Thymus (tissue), 11 donors: ENCODE results near the gene KCTD8. TPM values are rescaled to one million over a fixed set of nuclear protein-coding genes. Genes with fewer than 3 reads are reported as not detected.

Source experiments
- DNase-seq, 9 donors: peaks; one replicate each; pipeline ENCODE4 v3.0.0-alpha.2; 2013; ENCODE audit warnings: low spot score in 9 of 9, low read depth in 6 of 9, missing footprints in 1 of 9
- H3K27ac ChIP-seq, 2 donors: one replicate each; pipeline ENCODE4 v1.5.1; 2013; ENCODE audit warnings: control low read depth in 1 of 2, low read depth in 1 of 2, low read length in 1 of 2, mild to moderate bottlenecking in 1 of 2, moderate library complexity in 1 of 2
- H3K27me3 ChIP-seq, 2 donors: one replicate each; pipeline ENCODE4 v1.5.1; 2013; ENCODE audit warnings: low read length in 1 of 2; ENCODE audit not compliant: control insufficient read depth in 2 of 2, insufficient read depth in 1 of 2
- H3K36me3 ChIP-seq, 2 donors: one replicate each; pipeline ENCODE4 v1.5.1; 2013; ENCODE audit warnings: low read length in 1 of 2, mild to moderate bottlenecking in 1 of 2, moderate library complexity in 1 of 2; ENCODE audit not compliant: control insufficient read depth in 2 of 2, insufficient read depth in 2 of 2
- H3K4me1 ChIP-seq, 2 donors: one replicate each; pipeline ENCODE4 v1.5.1; 2013; ENCODE audit warnings: low read length in 2 of 2; ENCODE audit not compliant: control insufficient read depth in 2 of 2, insufficient read depth in 2 of 2
- H3K4me3 ChIP-seq, 2 donors: one replicate each; pipeline ENCODE4 v1.5.1; 2013; ENCODE audit warnings: low read length in 2 of 2, control low read depth in 1 of 2, mild to moderate bottlenecking in 1 of 2
- H3K9me3 ChIP-seq, 2 donors: one replicate each; pipeline ENCODE4 v1.5.1; 2013; ENCODE audit warnings: low read length in 1 of 2, mild to moderate bottlenecking in 1 of 2; ENCODE audit not compliant: control insufficient read depth in 2 of 2, insufficient read depth in 1 of 2
- WGBS: extraction: QIAGEN DNeasy Blood & Tissue Kit; methylation state at CpG from one replicate; pipeline ENCODE4 v1.1.7; 2013; 5-methylcytosine and 5-hydroxymethylcytosine counted together
- polyA plus RNA-seq: library from polyadenylated mRNA; stranded (reverse); fragments of 200-250 nt; gene quantifications from one replicate; pipeline ENCODE4 v1.2.3, GENCODE V29; 2013
- total RNA-seq: library from RNA; stranded (reverse); fragments of 120-200 nt; gene quantifications from one replicate; pipeline ENCODE4 v1.2.4, GENCODE V29; 2013
- donor health status: healthy.

Gene KCTD8
- total and polyA plus RNA-seq, 2 donors = 0.05 TPM; not detected in 1

DNA sequence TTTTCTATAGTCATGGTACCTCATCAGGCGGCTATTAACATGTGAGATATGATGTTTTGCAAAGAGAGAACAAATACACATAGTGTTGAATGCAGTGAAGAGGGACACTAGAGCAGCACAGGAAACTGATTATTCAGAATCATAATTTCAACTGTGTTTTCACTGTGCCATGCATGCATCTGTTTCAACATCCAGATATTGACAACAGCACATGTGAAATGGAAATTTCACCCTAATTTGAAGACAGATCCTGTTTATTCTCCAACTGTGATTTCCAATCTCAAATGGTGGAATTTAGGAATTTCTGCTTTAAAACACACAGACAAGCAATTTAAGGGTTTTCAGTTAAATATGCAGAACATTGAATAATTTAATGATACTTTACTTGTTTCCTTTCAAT, 288.6 kb downstream of the KCTD8 start:
- H3K27me3 ChIP-seq = no peaks in the 10 kb centered on the region
- no peaks in the 10 kb centered on the region for H3K4me1 ChIP-seq
- no peaks in the 10 kb centered on the region for H3K36me3 ChIP-seq
- H3K9me3 ChIP-seq = no peaks in the 10 kb centered on the region
- 92% methylated on average over 1 of the region's 1 CpG for WGBS
- no peak overlapping the region for H3K27ac ChIP-seq
- no peak for DNase-seq
- H3K4me3 ChIP-seq = no peak overlapping the region

GRCh38 chr4:44157611-44158277, 290.9 kb downstream of the KCTD8 start:
- no peak for DNase-seq
- no peaks in the 10 kb centered on the region for H3K27me3 ChIP-seq

GRCh38 chr4:44150091-44150576, 298.5 kb downstream of the KCTD8 start:
- Histone ChIP-seq H3K27ac (no peak overlapping the region), H3K27me3 (no peaks in the 10 kb centered on the region), H3K4me3 (no peak overlapping the region), H3K36me3 (no peaks in the 10 kb centered on the region), H3K4me1 (no peaks in the 10 kb centered on the region), H3K9me3 (no peaks in the 10 kb centered on the region)
- no peak for DNase-seq
- 87% methylated on average over 3 of the region's 3 CpGs for WGBS

More at GRCh38 chr4:44157611-44158277, 290.9 kb downstream of the KCTD8 start:
- Histone ChIP-seq H3K27ac (no peak overlapping the region), H3K9me3 (no peaks in the 10 kb centered on the region), H3K36me3 (no peaks in the 10 kb centered on the region), H3K4me3 (no peak overlapping the region), H3K4me1 (no peaks in the 10 kb centered on the region)
- 88% methylated on average over 6 of the region's 6 CpGs for WGBS

- H3K9me3 ChIP-seq = no peaks in the 10 kb centered on the region
- no peak overlapping the region for H3K27ac ChIP-seq
- H3K4me1 ChIP-seq = no peaks in the 10 kb centered on the region
- no peak overlapping the region for H3K4me3 ChIP-seq
- WGBS = 92% methylated on average over 2 of the region's 2 CpGs
- no peaks in the 10 kb centered on the region for H3K36me3 ChIP-seq
- no peak for DNase-seq
- no peaks in the 10 kb centered on the region for H3K27me3 ChIP-seq
Measured at GRCh38 chr4:44149282-44149681, 299.3 kb downstream of the KCTD8 start.

- no peak overlapping the region for H3K4me3 ChIP-seq
- H3K27me3 ChIP-seq = no peaks in the 10 kb centered on the region
- H3K9me3 ChIP-seq = no peaks in the 10 kb centered on the region
- no peak for DNase-seq
- H3K36me3 ChIP-seq = no peaks in the 10 kb centered on the region
- H3K4me1 ChIP-seq = no peaks in the 10 kb centered on the region
- no peak overlapping the region for H3K27ac ChIP-seq
- 55% methylated on average over 1 of the region's 1 CpG for WGBS
Measured at GRCh38 chr4:44147571-44148075, 301.0 kb downstream of the KCTD8 start.

DNA sequence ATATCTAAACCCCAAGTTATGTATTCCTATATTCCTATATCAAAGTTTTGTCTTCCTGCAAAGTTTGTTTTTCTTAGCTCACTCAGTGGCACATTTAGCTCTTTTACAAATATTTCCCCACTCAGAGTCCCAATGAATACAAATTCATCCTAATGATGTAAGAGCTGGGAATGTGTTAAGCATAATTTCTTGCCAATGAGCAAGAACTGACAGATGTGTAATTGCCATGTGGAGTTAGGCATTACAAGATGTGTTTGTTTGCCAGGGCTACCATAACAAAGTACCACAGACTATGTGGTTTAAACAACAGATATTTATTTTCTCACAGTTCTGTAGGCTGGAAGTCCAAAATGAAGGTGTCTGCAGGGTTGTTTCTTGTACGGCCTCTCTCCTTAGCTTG, 302.1 kb downstream of the KCTD8 start:
- no peaks in the 10 kb centered on the region for H3K36me3 ChIP-seq
- H3K27me3 ChIP-seq = no peaks in the 10 kb centered on the region
- H3K4me3 ChIP-seq = no peak overlapping the region
- 98% methylated on average over 1 of the region's 1 CpG for WGBS
- H3K27ac ChIP-seq = no peak overlapping the region
- H3K4me1 ChIP-seq = no peaks in the 10 kb centered on the region
- no peaks in the 10 kb centered on the region for H3K9me3 ChIP-seq
- DNase-seq = no peak

DNA sequence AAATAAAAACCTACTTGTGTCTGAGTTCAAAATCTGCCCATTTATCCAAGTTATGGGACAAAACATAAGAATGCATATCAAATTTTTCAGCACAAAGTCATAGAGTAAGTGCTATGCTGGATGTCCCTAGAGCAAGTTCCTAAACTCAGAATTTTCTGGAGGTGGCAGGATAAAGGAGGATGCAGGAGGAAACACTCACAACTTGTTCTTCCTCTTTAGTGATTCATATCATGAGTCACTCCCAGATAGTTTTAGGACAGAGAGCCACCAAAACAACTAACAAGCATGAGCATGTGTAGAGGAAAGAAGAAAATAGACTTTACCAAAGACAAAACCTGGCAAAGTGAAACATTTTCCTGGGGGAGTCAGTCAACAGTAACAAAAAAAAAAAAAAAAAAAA, 302.7 kb downstream of the KCTD8 start:
- Histone ChIP-seq H3K27ac (no peak overlapping the region), H3K9me3 (no peaks in the 10 kb centered on the region), H3K27me3 (no peaks in the 10 kb centered on the region), H3K4me3 (no peak overlapping the region), H3K4me1 (no peaks in the 10 kb centered on the region), H3K36me3 (no peaks in the 10 kb centered on the region)
- no peak for DNase-seq

GRCh38 chr4:44132526-44132925, 316.1 kb downstream of the KCTD8 start:
- no peak for DNase-seq
- no peaks in the 10 kb centered on the region for H3K36me3 ChIP-seq
- no peaks in the 10 kb centered on the region for H3K9me3 ChIP-seq
- no peak overlapping the region for H3K4me3 ChIP-seq
- 95% methylated on average over 1 of the region's 1 CpG for WGBS
- no peaks in the 10 kb centered on the region for H3K27me3 ChIP-seq
- H3K4me1 ChIP-seq = no peaks in the 10 kb centered on the region
- no peak overlapping the region for H3K27ac ChIP-seq
